Measurements from ENCODE around the gene CDK14. TPM values are rescaled to one million over a fixed set of nuclear protein-coding genes. Genes with fewer than 3 reads are reported as not detected.

CDK14 gene
- total and polyA plus RNA-seq, 2 donors (not counting 1 experiment from before 2014, with no cell fraction given): 42.1 to 167 TPM

DNA sequence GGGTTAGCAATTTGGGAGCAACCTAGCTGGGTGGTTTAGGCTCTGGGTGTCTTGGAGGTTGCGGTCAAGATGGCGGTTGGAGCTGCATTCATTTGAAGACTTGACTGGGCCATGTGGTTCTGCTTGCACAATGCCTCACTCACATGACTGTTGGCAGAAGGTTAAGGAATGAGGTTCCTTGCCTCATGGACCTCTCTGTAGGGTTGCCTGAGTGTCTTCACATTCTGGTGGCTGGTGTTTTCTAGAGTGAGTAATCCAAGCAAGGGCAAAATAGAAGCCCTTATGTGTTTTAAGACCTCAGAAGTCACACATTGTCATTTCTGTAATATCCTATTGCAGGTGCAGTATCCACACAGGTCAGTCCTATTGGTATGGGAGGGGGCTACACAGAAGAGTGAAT lies 52.0 kb downstream of the CDK14 start:
- DNase-seq (no peak), ATAC-seq (ENCODE audit: low read depth) (no peak)
- POLR2A ChIA-PET: no interaction called here
- peaks cover 0 to 6% (median 0%) of the 10 kb centered on the region in 3 donors for H3K9me3 ChIP-seq (ENCODE audit: control extremely low read depth in 1 of 3, control insufficient read depth in 2 of 3, insufficient read depth in 1 of 3, low read length in 2 of 3)
- no peak overlapping the region for H3K27ac ChIP-seq (ENCODE audit: low read length in 2 of 2)
- CTCF ChIA-PET: no interaction called here
- Mint-ChIP-seq H3K27ac (no peak overlapping the region), H3K27me3 (no peaks in the 10 kb centered on the region), H3K9me3 (ENCODE audit: insufficient read depth) (peaks cover 3% of the 10 kb centered on the region), H3K4me1 (peaks cover 24% of the 10 kb centered on the region), H3K4me3 (no peak overlapping the region)
- H4K20me1 ChIP-seq (ENCODE audit: control insufficient read depth, insufficient read depth, low read length, poor library complexity, severe bottlenecking): peaks cover 21% of the 10 kb centered on the region
- H3K36me3 ChIP-seq (replicated peaks in 1 of 2; ENCODE audit: control extremely low read depth in 1 of 2, control insufficient read depth in 1 of 2, extremely low read depth in 1 of 2, insufficient read depth in 2 of 2, low read length in 1 of 2): no peaks in the 10 kb centered on the region
- intact Hi-C loops (cut with micrococcal nuclease): no loop called here
- 96% methylated on average over 2 of the region's 2 CpGs for WGBS (ENCODE audit: insufficient coverage)
- H3K4me3 ChIP-seq (ENCODE audit: control extremely low read depth in 1 of 5, extremely low read depth in 1 of 5, insufficient read depth in 1 of 5, low read depth in 2 of 5, low read length in 4 of 5): no peak overlapping the region
- H2AFZ ChIP-seq (ENCODE audit: insufficient read depth, low read depth, low read length, poor library complexity, severe bottlenecking): no peak overlapping the region
- no peak overlapping the region for H3K4me2 ChIP-seq (replicated peaks; ENCODE audit: low read depth, low read length, poor library complexity, severe bottlenecking)
- no peaks in the 10 kb centered on the region for H3K27me3 ChIP-seq (replicated peaks in 1 of 4; ENCODE audit: control extremely low read depth in 1 of 4, control insufficient read depth in 3 of 4, insufficient read depth in 4 of 4, low read length in 3 of 4)
- peaks cover 57% of the 10 kb centered on the region for H3K79me2 ChIP-seq (ENCODE audit: control insufficient read depth, insufficient read depth, low read length)
- peaks cover 5 to 9% of the 10 kb centered on the region in 2 donors for H3K4me1 ChIP-seq (ENCODE audit: control insufficient read depth in 2 of 2, insufficient read depth in 2 of 2, low read length in 2 of 2)
- TF ChIP-seq EZH2 (IDR thresholded peaks at IDR 0.05; ENCODE audit: borderline replicate concordance, insufficient read depth, low read depth, low read length, poor library complexity, severe bottlenecking) (no peak), CTCF (IDR thresholded peaks at IDR 0.05) (no peak)
- no peak overlapping the region for H3K9ac ChIP-seq (ENCODE audit: low read length)

- TF ChIP-seq EZH2 (IDR thresholded peaks at IDR 0.05; ENCODE audit: borderline replicate concordance, insufficient read depth, low read depth, low read length, poor library complexity, severe bottlenecking): no peak
- TF ChIP-seq CTCF (IDR thresholded peaks at IDR 0.05): no peak
Measured at GRCh38 chr7:90648834-90649233, 52.7 kb downstream of the CDK14 start.

More at GRCh38 chr7:90648834-90649233, 52.7 kb downstream of the CDK14 start:
- Histone ChIP-seq H3K4me2 (replicated peaks; ENCODE audit: low read depth, low read length, poor library complexity, severe bottlenecking) (no peak overlapping the region), H3K4me1 (ENCODE audit: control insufficient read depth in 2 of 2, insufficient read depth in 2 of 2, low read length in 2 of 2) (peaks cover 5 to 9% of the 10 kb centered on the region in 2 donors), H3K27me3 (replicated peaks in 1 of 4; ENCODE audit: control extremely low read depth in 1 of 4, control insufficient read depth in 3 of 4, insufficient read depth in 4 of 4, low read length in 3 of 4) (no peaks in the 10 kb centered on the region), H4K20me1 (ENCODE audit: control insufficient read depth, insufficient read depth, low read length, poor library complexity, severe bottlenecking) (peaks cover 21% of the 10 kb centered on the region), H3K4me3 (ENCODE audit: control extremely low read depth in 1 of 5, extremely low read depth in 1 of 5, insufficient read depth in 1 of 5, low read depth in 2 of 5, low read length in 4 of 5) (no peak overlapping the region), H3K9me3 (ENCODE audit: control extremely low read depth in 1 of 3, control insufficient read depth in 2 of 3, insufficient read depth in 1 of 3, low read length in 2 of 3) (peaks cover 0 to 3% (median 0%) of the 10 kb centered on the region in 3 donors), H2AFZ (ENCODE audit: insufficient read depth, low read depth, low read length, poor library complexity, severe bottlenecking) (no peak overlapping the region), H3K36me3 (replicated peaks in 1 of 2; ENCODE audit: control extremely low read depth in 1 of 2, control insufficient read depth in 1 of 2, extremely low read depth in 1 of 2, insufficient read depth in 2 of 2, low read length in 1 of 2) (no peaks in the 10 kb centered on the region), H3K9ac (ENCODE audit: low read length) (no peak overlapping the region), H3K27ac (ENCODE audit: low read length in 2 of 2) (no peak overlapping the region), H3K79me2 (ENCODE audit: control insufficient read depth, insufficient read depth, low read length) (peaks cover 53% of the 10 kb centered on the region)
- Mint-ChIP-seq H3K27ac (no peak overlapping the region), H3K27me3 (no peaks in the 10 kb centered on the region), H3K9me3 (ENCODE audit: insufficient read depth) (peaks cover 3% of the 10 kb centered on the region), H3K4me1 (peaks cover 26% of the 10 kb centered on the region), H3K4me3 (no peak overlapping the region)
- intact Hi-C loops (cut with micrococcal nuclease): no loop called here
- POLR2A ChIA-PET: no interaction called here
- ATAC-seq (ENCODE audit: low read depth) (no peak), DNase-seq (no peak)
- CTCF ChIA-PET: no interaction called here
